HepG2 (cell line): ENCODE measurements around the gene POFUT1. TPM values are rescaled to one million over a fixed set of nuclear protein-coding genes. Genes with fewer than 3 reads are reported as not detected.

Source experiments
- DMAP1 ChIP-seq: IDR thresholded peaks from 2 replicates; pipeline ENCODE4 v1.6.1; 2016
- MAFK ChIP-seq, 2 experiments: IDR thresholded peaks in 1 of 2; conservative IDR thresholded peaks in 1 of 2; 2 replicates each; pipeline ENCODE4 v1.6.1; 2011; ENCODE audit warnings: improper control_type of control experiment in 2 of 2, low read length in 2 of 2
- MIXL1 ChIP-seq: IDR thresholded peaks from 2 replicates; pipeline ENCODE4 v1.6.1; 2016
- NR1H2 ChIP-seq: sonication (generic); formaldehyde crosslinking; IDR thresholded peaks from 2 replicates; pipeline ENCODE4 v1.8.1; 2022; ENCODE audit warnings: low read depth, missing genetic modification reagents, borderline replicate concordance
- RFX5 ChIP-seq: IDR thresholded peaks from 2 replicates; pipeline ENCODE4 v1.6.1; 2011; ENCODE audit warnings: low read depth, low read length, improper control_type of control experiment
- RFXANK ChIP-seq: IDR thresholded peaks from 2 replicates; pipeline ENCODE4 v1.6.1; 2016
- STAT5B ChIP-seq: sonication (generic); formaldehyde crosslinking; IDR thresholded peaks from 2 replicates; pipeline ENCODE4 v1.4.0; 2020; ENCODE audit warnings: missing genetic modification reagents
- YEATS4 ChIP-seq: sonication (generic); formaldehyde crosslinking; IDR thresholded peaks from 2 replicates; pipeline ENCODE4 v1.4.0; 2020; ENCODE audit warnings: missing genetic modification reagents, borderline replicate concordance
- ZKSCAN1 ChIP-seq: fragments of 150-350 bp; IDR thresholded peaks from 2 replicates; pipeline ENCODE4 v1.6.1; 2014; ENCODE audit warnings: low read length
- ZNF30 ChIP-seq: sonication (generic); formaldehyde crosslinking; IDR thresholded peaks from 2 replicates; pipeline ENCODE4 v1.5.0; 2020; ENCODE audit warnings: mild to moderate bottlenecking, missing genetic modification reagents
- ZNF335 ChIP-seq: sonication (generic); formaldehyde crosslinking; IDR thresholded peaks from 2 replicates; pipeline ENCODE4 v1.4.0; 2020; ENCODE audit warnings: missing genetic modification reagents
- ZNF484 ChIP-seq: sonication (generic); formaldehyde crosslinking; IDR thresholded peaks from 2 replicates; pipeline ENCODE4 v1.5.1; 2020; ENCODE audit warnings: mild to moderate bottlenecking, low read depth, missing genetic modification reagents, borderline replicate concordance
- ZNF501 ChIP-seq: sonication (generic); formaldehyde crosslinking; IDR thresholded peaks from 2 replicates; pipeline ENCODE4 v1.5.1; 2020; ENCODE audit warnings: mild to moderate bottlenecking, moderate library complexity, missing genetic modification reagents
- ZNF558 ChIP-seq: sonication (generic); formaldehyde crosslinking; IDR thresholded peaks from 2 replicates; pipeline ENCODE4 v1.9.0; 2022; ENCODE audit warnings: mild to moderate bottlenecking, missing genetic modification reagents, borderline replicate concordance
- ZNF644 ChIP-seq: IDR thresholded peaks from 2 replicates; pipeline ENCODE4 v1.6.1; 2016; ENCODE audit warnings: low read depth
- ZNF747 ChIP-seq: sonication (generic); formaldehyde crosslinking; IDR thresholded peaks from 2 replicates; pipeline ENCODE4 v1.8.1; 2023; ENCODE audit warnings: missing genetic modification reagents, mild to moderate bottlenecking, borderline replicate concordance
- ZNF768 ChIP-seq: sonication (generic); formaldehyde crosslinking; IDR thresholded peaks from 2 replicates; pipeline ENCODE4 v1.4.0; 2020; ENCODE audit warnings: missing genetic modification reagents
- polyA plus RNA-seq, 8 experiments: library from polyadenylated mRNA; depleted of rRNA in 3 of 8; stranded (reverse) in 7 of 8; unstranded in 1 of 8; fragments of >200 nt; fragmentation: Illumina TruSeq in 4 of 8; extraction: Trizol in 4 of 8; gene quantifications; 2 replicates each; pipeline versions ENCODE4 v1.2.1 to v1.2.3, GENCODE V29; 2011 to 2016; ENCODE audit warnings: low read depth in 4 of 8, missing spikeins in 1 of 8, mixed read lengths in 1 of 8; ENCODE audit not compliant: insufficient read depth in 1 of 8
- total RNA-seq, 5 experiments: library from RNA; depleted of rRNA; stranded (reverse); fragments of >200 nt; fragmentation: Illumina TruSeq; extraction: Trizol; gene quantifications; 2 replicates each; pipeline ENCODE4 v1.2.3, GENCODE V29; 2016; ENCODE audit warnings: low read depth in 1 of 5
- TF ChIP-seq, protein P1 (sequence below): sonication (generic); formaldehyde crosslinking; IDR thresholded peaks from 2 replicates; pipeline ENCODE4 v1.4.0; 2020; ENCODE audit warnings: missing genetic modification reagents, low read depth, mild to moderate bottlenecking, borderline replicate concordance
- TF ChIP-seq, protein P2 (sequence below): sonication (generic); formaldehyde crosslinking; IDR thresholded peaks from 2 replicates; pipeline ENCODE4 v1.4.0; 2020; ENCODE audit warnings: missing genetic modification reagents, mild to moderate bottlenecking, borderline replicate concordance
- TF ChIP-seq, protein P3 (sequence below): sonication (generic); formaldehyde crosslinking; IDR thresholded peaks from 2 replicates; pipeline ENCODE4 v1.9.0; 2021; ENCODE audit warnings: missing genetic modification reagents, mild to moderate bottlenecking, borderline replicate concordance
- TF ChIP-seq, protein P4 (sequence below): sonication (generic); formaldehyde crosslinking; IDR thresholded peaks from 2 replicates; pipeline ENCODE4 v1.5.0; 2020; ENCODE audit warnings: missing genetic modification reagents
- TF ChIP-seq, protein P5 (sequence below): sonication (generic); formaldehyde crosslinking; IDR thresholded peaks from 2 replicates; pipeline ENCODE4 v1.4.0; 2020; ENCODE audit warnings: missing genetic modification reagents

Gene POFUT1
- total and polyA plus RNA-seq, 2 of the 13 experiments (the other 11 are each of a cell fraction or from before 2014, with no cell fraction given) = 35.5 to 58.3 TPM

DNA sequence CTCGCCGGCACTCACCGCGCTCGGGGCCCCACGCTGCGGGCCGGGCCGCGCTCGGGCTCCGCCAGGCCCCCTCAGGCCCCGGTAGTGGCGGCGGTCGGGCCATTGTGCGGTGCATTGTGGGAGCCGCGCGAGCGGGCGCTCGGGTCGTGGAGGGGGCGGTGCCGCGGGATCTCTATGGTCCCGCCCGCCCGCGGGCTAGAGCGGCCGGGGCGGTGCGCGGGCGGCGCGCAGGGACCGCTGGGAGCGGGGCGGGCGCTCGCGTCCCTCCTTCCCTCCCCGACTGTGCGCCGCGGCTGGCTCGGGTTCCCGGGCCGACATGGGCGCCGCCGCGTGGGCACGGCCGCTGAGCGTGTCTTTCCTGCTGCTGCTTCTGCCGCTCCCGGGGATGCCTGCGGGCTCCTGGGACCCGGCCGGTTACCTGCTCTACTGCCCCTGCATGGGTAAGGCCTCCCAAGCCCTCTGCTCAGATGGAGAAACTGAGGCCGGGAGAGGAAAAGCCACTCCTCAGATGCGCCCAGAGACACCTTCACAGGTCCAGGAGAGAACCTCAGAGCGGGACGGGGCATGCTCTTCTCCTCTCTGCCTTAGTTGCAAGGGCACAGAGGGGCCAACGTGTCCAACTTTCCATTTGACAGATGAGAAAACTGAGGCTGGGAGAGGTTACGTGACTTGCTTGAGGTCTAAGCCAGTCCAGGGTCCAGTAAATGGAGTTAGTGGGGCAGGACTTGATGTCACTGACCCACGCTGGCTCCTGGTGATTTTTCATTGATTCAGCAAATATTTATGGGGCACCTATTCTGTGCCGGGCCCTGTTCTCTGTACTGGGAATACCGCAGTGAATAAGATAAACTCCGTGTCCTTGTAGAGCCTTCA lies at the start of gene POFUT1, which contains the start of gene PLAGL2 (continued):
- TF ChIP-seq, protein P1, sequence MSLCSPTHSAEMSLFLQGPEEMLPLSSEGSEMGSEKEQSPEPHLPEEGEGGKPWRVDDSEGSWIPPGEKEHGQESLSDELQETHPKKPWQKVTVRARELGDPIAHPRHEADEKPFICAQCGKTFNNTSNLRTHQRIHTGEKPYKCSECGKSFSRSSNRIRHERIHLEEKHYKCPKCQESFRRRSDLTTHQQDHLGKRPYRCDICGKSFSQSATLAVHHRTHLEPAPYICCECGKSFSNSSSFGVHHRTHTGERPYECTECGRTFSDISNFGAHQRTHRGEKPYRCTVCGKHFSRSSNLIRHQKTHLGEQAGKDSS (CRISPR knock-in tag) = 0 out of 2 replicates have a peak, but pooled peaks have one; percentile 84
- TF ChIP-seq, protein P2, sequence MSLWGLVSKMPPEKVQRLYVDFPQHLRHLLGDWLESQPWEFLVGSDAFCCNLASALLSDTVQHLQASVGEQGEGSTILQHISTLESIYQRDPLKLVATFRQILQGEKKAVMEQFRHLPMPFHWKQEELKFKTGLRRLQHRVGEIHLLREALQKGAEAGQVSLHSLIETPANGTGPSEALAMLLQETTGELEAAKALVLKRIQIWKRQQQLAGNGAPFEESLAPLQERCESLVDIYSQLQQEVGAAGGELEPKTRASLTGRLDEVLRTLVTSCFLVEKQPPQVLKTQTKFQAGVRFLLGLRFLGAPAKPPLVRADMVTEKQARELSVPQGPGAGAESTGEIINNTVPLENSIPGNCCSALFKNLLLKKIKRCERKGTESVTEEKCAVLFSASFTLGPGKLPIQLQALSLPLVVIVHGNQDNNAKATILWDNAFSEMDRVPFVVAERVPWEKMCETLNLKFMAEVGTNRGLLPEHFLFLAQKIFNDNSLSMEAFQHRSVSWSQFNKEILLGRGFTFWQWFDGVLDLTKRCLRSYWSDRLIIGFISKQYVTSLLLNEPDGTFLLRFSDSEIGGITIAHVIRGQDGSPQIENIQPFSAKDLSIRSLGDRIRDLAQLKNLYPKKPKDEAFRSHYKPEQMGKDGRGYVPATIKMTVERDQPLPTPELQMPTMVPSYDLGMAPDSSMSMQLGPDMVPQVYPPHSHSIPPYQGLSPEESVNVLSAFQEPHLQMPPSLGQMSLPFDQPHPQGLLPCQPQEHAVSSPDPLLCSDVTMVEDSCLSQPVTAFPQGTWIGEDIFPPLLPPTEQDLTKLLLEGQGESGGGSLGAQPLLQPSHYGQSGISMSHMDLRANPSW = peak; percentile 67; the same call in 1 of the 2 replicates
- peak; percentile 77 for TF ChIP-seq ZNF747
- peak; percentile 90 for TF ChIP-seq ZNF501 (CRISPR knock-in tag)
- peak; percentile 75 for TF ChIP-seq DMAP1 (CRISPR knock-in tag)
- 0 out of 2 replicates have a peak, but pooled peaks have one; percentile 70 for TF ChIP-seq ZNF335 (CRISPR knock-in tag)
- TF ChIP-seq YEATS4 (CRISPR knock-in tag) = peak; percentile 98
- peak; percentile 83 to 91 for TF ChIP-seq MAFK (conservative IDR thresholded peaks at IDR 0.05 in 1 of 2, IDR thresholded peaks at IDR 0.05 in 1 of 2; ENCODE audit: low read length in 2 of 2)
- no peak for TF ChIP-seq ZNF30 (CRISPR knock-in tag)
- TF ChIP-seq, protein P3, sequence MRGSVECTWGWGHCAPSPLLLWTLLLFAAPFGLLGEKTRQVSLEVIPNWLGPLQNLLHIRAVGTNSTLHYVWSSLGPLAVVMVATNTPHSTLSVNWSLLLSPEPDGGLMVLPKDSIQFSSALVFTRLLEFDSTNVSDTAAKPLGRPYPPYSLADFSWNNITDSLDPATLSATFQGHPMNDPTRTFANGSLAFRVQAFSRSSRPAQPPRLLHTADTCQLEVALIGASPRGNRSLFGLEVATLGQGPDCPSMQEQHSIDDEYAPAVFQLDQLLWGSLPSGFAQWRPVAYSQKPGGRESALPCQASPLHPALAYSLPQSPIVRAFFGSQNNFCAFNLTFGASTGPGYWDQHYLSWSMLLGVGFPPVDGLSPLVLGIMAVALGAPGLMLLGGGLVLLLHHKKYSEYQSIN (CRISPR knock-in tag) = no peak
- TF ChIP-seq ZNF484 (CRISPR knock-in tag) = no peak
- peak; percentile 64; the same call in 1 of the 2 replicates for TF ChIP-seq NR1H2 (CRISPR knock-in tag)
- peak; percentile 1; the same call in 1 of the 2 replicates for TF ChIP-seq RFX5
- peak; percentile 89; the same call in 1 of the 2 replicates for TF ChIP-seq ZNF768
- TF ChIP-seq, protein P4, sequence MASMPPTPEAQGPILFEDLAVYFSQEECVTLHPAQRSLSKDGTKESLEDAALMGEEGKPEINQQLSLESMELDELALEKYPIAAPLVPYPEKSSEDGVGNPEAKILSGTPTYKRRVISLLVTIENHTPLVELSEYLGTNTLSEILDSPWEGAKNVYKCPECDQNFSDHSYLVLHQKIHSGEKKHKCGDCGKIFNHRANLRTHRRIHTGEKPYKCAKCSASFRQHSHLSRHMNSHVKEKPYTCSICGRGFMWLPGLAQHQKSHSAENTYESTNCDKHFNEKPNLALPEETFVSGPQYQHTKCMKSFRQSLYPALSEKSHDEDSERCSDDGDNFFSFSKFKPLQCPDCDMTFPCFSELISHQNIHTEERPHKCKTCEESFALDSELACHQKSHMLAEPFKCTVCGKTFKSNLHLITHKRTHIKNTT (CRISPR knock-in tag) = peak; percentile 22; the same call in 1 of the 2 replicates
- TF ChIP-seq, protein P5, sequence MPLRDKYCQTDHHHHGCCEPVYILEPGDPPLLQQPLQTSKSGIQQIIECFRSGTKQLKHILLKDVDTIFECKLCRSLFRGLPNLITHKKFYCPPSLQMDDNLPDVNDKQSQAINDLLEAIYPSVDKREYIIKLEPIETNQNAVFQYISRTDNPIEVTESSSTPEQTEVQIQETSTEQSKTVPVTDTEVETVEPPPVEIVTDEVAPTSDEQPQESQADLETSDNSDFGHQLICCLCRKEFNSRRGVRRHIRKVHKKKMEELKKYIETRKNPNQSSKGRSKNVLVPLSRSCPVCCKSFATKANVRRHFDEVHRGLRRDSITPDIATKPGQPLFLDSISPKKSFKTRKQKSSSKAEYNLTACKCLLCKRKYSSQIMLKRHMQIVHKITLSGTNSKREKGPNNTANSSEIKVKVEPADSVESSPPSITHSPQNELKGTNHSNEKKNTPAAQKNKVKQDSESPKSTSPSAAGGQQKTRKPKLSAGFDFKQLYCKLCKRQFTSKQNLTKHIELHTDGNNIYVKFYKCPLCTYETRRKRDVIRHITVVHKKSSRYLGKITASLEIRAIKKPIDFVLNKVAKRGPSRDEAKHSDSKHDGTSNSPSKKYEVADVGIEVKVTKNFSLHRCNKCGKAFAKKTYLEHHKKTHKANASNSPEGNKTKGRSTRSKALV (CRISPR knock-in tag) = peak; percentile 86
- 0 out of 2 replicates have a peak, but pooled peaks have one; percentile 8 for TF ChIP-seq MIXL1 (CRISPR knock-in tag)
- TF ChIP-seq RFXANK (CRISPR knock-in tag) = 0 out of 2 replicates have a peak, but pooled peaks have one; percentile 85
- TF ChIP-seq STAT5B (CRISPR knock-in tag) = peak; percentile 48; the same call in 1 of the 2 replicates
- peak; percentile 92; the same call in 1 of the 2 replicates for TF ChIP-seq ZNF558 (CRISPR knock-in tag)
- peak; percentile 23; the same call in 1 of the 2 replicates for TF ChIP-seq ZKSCAN1
- no peak for TF ChIP-seq ZNF644
